Measurements from ENCODE around the gene TMSB4X. TPM values are rescaled to one million over a fixed set of nuclear protein-coding genes. Genes with fewer than 3 reads are reported as not detected.

TMSB4X gene
- polyA plus RNA-seq, 1 of the 3 experiments (the other 2 are of a cell fraction): 4,830 TPM

DNA sequence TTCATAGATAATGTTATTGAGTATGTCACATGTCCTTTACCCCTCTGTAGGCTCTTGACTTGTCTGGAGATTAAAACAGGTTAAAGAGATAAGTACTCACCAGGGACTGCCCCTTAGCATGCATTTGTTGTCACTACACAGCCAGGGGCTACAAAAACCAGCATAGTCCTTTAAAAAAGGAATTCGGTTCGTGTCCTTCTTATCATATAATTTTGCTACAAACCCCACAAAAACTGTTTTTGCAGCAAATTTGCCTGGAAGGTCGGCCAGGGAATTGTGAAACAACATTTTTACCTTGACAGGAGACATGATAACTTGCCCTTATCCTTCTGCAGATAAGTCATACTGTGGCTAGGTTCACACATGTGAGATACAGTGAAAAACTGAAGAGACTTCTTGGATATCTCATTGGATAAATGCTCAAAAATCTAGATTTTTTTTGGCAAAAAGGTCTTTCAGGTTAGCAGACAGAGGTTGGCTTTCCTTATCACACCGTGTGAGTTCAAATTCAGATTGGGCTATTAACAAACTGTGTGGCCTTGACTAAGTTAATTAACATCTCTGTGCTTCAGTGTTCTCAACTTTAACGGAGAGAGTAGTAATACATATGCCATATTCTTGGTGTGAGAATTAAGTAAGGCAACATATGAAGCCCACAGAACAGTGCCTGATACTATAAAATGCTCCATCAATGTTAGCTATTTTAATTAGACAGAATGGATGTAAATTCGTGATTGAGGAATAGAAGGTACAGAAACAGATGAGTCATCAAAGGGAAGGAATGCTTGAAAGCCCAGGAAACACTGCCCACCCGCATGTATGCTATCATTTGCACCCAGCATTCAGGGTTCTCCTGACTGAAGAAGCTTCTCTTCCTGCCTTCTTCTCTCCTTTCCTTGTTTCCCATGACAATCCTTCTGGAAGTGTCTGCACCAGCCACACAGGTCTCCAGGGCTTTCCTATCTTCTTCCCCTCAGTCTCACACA is 39.5 kb downstream of the TMSB4X start:
- POLR2A ChIA-PET: no interaction called here
- Histone ChIP-seq H3K36me3 (replicated peaks in 1 of 2; ENCODE audit: control insufficient read depth in 1 of 2, insufficient read depth in 2 of 2, low read length in 1 of 2) (no peaks in the 10 kb centered on the region), H3K4me2 (no peak overlapping the region)
- TF ChIP-seq FOXM1 (IDR thresholded peaks at IDR 0.05; ENCODE audit: low read depth) (no peak), TAF1 (IDR thresholded peaks at IDR 0.05; ENCODE audit: borderline replicate concordance, low read depth, low read length) (no peak), NFIC (IDR thresholded peaks at IDR 0.05; ENCODE audit: borderline replicate concordance) (no peak), YY1 (IDR thresholded peaks at IDR 0.05; ENCODE audit: low read depth) (no peak), MEF2A (IDR thresholded peaks at IDR 0.05; ENCODE audit: borderline replicate concordance, low read depth) (no peak), RXRA (IDR thresholded peaks at IDR 0.05; ENCODE audit: borderline replicate concordance, low read depth) (no peak), RCOR1 (IDR thresholded peaks at IDR 0.05; ENCODE audit: low read length) (no peak), FOXJ3 (CRISPR knock-in tag; IDR thresholded peaks at IDR 0.05) (no peak), CHD2 (IDR thresholded peaks at IDR 0.05; ENCODE audit: low read length, partially characterized antibody) (no peak), MXI1 (IDR thresholded peaks at IDR 0.05; ENCODE audit: low read depth, low read length) (no peak), EP300 (IDR thresholded peaks at IDR 0.05; ENCODE audit: borderline replicate concordance in 1 of 2, low read depth in 1 of 2, low read length in 1 of 2) (no peak), TEAD4 (IDR thresholded peaks at IDR 0.05; ENCODE audit: borderline replicate concordance, insufficient read depth) (no peak), JUND (IDR thresholded peaks at IDR 0.05) (peak; percentile 54), GABPA (IDR thresholded peaks at IDR 0.05; ENCODE audit: low read depth) (no peak), NRF1 (IDR thresholded peaks at IDR 0.05; ENCODE audit: low read depth, low read length) (no peak), SMC3 (IDR thresholded peaks at IDR 0.05; ENCODE audit: low read depth, low read length) (no peak), TCF12 (IDR thresholded peaks at IDR 0.05) (0 out of 2 replicates have a peak, but pooled peaks have one; percentile 5), FOSL2 (IDR thresholded peaks at IDR 0.05; ENCODE audit: borderline replicate concordance, low read depth) (peak; percentile 54; the same call in 1 of the 2 replicates)
- TF ChIP-seq, protein P1, sequence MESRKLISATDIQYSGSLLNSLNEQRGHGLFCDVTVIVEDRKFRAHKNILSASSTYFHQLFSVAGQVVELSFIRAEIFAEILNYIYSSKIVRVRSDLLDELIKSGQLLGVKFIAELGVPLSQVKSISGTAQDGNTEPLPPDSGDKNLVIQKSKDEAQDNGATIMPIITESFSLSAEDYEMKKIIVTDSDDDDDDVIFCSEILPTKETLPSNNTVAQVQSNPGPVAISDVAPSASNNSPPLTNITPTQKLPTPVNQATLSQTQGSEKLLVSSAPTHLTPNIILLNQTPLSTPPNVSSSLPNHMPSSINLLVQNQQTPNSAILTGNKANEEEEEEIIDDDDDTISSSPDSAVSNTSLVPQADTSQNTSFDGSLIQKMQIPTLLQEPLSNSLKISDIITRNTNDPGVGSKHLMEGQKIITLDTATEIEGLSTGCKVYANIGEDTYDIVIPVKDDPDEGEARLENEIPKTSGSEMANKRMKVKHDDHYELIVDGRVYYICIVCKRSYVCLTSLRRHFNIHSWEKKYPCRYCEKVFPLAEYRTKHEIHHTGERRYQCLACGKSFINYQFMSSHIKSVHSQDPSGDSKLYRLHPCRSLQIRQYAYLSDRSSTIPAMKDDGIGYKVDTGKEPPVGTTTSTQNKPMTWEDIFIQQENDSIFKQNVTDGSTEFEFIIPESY (IDR thresholded peaks at IDR 0.05; ENCODE audit: borderline replicate concordance, low read depth): no peak
- TF ChIP-seq, protein P2, sequence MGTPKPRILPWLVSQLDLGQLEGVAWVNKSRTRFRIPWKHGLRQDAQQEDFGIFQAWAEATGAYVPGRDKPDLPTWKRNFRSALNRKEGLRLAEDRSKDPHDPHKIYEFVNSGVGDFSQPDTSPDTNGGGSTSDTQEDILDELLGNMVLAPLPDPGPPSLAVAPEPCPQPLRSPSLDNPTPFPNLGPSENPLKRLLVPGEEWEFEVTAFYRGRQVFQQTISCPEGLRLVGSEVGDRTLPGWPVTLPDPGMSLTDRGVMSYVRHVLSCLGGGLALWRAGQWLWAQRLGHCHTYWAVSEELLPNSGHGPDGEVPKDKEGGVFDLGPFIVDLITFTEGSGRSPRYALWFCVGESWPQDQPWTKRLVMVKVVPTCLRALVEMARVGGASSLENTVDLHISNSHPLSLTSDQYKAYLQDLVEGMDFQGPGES (IDR thresholded peaks at IDR 0.05; ENCODE audit: low read depth, low read length): no peak
- TF ChIP-seq, protein P3, sequence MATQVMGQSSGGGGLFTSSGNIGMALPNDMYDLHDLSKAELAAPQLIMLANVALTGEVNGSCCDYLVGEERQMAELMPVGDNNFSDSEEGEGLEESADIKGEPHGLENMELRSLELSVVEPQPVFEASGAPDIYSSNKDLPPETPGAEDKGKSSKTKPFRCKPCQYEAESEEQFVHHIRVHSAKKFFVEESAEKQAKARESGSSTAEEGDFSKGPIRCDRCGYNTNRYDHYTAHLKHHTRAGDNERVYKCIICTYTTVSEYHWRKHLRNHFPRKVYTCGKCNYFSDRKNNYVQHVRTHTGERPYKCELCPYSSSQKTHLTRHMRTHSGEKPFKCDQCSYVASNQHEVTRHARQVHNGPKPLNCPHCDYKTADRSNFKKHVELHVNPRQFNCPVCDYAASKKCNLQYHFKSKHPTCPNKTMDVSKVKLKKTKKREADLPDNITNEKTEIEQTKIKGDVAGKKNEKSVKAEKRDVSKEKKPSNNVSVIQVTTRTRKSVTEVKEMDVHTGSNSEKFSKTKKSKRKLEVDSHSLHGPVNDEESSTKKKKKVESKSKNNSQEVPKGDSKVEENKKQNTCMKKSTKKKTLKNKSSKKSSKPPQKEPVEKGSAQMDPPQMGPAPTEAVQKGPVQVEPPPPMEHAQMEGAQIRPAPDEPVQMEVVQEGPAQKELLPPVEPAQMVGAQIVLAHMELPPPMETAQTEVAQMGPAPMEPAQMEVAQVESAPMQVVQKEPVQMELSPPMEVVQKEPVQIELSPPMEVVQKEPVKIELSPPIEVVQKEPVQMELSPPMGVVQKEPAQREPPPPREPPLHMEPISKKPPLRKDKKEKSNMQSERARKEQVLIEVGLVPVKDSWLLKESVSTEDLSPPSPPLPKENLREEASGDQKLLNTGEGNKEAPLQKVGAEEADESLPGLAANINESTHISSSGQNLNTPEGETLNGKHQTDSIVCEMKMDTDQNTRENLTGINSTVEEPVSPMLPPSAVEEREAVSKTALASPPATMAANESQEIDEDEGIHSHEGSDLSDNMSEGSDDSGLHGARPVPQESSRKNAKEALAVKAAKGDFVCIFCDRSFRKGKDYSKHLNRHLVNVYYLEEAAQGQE (IDR thresholded peaks at IDR 0.05; ENCODE audit: low read depth, low read length): no peak
- TF ChIP-seq, protein P4, sequence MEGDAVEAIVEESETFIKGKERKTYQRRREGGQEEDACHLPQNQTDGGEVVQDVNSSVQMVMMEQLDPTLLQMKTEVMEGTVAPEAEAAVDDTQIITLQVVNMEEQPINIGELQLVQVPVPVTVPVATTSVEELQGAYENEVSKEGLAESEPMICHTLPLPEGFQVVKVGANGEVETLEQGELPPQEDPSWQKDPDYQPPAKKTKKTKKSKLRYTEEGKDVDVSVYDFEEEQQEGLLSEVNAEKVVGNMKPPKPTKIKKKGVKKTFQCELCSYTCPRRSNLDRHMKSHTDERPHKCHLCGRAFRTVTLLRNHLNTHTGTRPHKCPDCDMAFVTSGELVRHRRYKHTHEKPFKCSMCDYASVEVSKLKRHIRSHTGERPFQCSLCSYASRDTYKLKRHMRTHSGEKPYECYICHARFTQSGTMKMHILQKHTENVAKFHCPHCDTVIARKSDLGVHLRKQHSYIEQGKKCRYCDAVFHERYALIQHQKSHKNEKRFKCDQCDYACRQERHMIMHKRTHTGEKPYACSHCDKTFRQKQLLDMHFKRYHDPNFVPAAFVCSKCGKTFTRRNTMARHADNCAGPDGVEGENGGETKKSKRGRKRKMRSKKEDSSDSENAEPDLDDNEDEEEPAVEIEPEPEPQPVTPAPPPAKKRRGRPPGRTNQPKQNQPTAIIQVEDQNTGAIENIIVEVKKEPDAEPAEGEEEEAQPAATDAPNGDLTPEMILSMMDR (IDR thresholded peaks at IDR 0.05): no peak
- TF ChIP-seq, protein P5, sequence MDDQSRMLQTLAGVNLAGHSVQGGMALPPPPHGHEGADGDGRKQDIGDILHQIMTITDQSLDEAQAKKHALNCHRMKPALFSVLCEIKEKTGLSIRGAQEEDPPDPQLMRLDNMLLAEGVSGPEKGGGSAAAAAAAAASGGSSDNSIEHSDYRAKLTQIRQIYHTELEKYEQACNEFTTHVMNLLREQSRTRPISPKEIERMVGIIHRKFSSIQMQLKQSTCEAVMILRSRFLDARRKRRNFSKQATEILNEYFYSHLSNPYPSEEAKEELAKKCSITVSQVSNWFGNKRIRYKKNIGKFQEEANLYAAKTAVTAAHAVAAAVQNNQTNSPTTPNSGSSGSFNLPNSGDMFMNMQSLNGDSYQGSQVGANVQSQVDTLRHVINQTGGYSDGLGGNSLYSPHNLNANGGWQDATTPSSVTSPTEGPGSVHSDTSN (IDR thresholded peaks at IDR 0.05): peak; percentile 6; the same call in 1 of the 2 replicates

More for the DNA sequence above, 39.5 kb downstream of the TMSB4X start:
- DNase-seq: no peak
- H3K4me1 ChIP-seq (ENCODE audit: control insufficient read depth in 1 of 2, insufficient read depth in 2 of 2, low read depth in 1 of 2, low read length in 1 of 2): peaks cover 2 to 13% of the 10 kb centered on the region in 2 experiments; a peak in 1 of 4 replicates
- WGBS (ENCODE audit: low lambda C conversion rate): 34% methylated on average over 7 of the region's 7 CpGs
- H4K20me1 ChIP-seq (ENCODE audit: insufficient read depth): no peaks in the 10 kb centered on the region
- no peaks in the 10 kb centered on the region for H3K27me3 ChIP-seq (ENCODE audit: insufficient read depth)
- peaks cover 7% of the 10 kb centered on the region for H3F3A ChIP-seq (replicated peaks; ENCODE audit: insufficient read depth)
- H3K9me3 ChIP-seq: no peaks in the 10 kb centered on the region
- peak overlapping the region in 1 of 2 experiments; percentile 2; a peak in 1 of 4 replicates for H3K27ac ChIP-seq (ENCODE audit: low read depth in 2 of 2, low read length in 1 of 2)
- no peaks in the 10 kb centered on the region for H3K9me2 ChIP-seq
- H3K9ac ChIP-seq: no peak overlapping the region
- H2AFZ ChIP-seq (ENCODE audit: low read depth): peak overlapping the region; percentile 48; the same call in 1 of the 2 replicates
- no peaks in the 10 kb centered on the region for H3K79me2 ChIP-seq (ENCODE audit: insufficient read depth)
- H3K4me3 ChIP-seq (ENCODE audit: low read depth in 2 of 2, low read length in 1 of 2): no peak overlapping the region
- CTCF ChIA-PET: interaction anchor here (1.5 to 1.7 kb wide), 2 partner anchors 8 to 67 kb away, joined by 4 read pairs; no protein-coding TSS in a partner anchor
